Activated B cell treated with CpG ODN at 0.5 μM for 24 hours (primary cell): ENCODE data around the gene TSPO2. TPM values are rescaled to one million over a fixed set of nuclear protein-coding genes. Genes with fewer than 3 reads are reported as not detected.

ENCODE experiments used
- ATAC-seq: fragments of 200-7000 bp; cut with Tn5 transposase; one replicate; pipeline ENCODE4 v1.10.0; 2021; ENCODE audit warnings: low read depth, mild to moderate bottlenecking, moderate library complexity
- CTCF ChIA-PET: fragments of 350-600 bp; sonication (Branson Sonifier 250); formaldehyde crosslinking; loops from one replicate; lab custom pipeline; 2021; ENCODE audit warnings: antibody characterized with exemption; lab: Charles Lee
- POLR2A ChIA-PET: fragments of 350-600 bp; sonication (Branson Sonifier 250); formaldehyde crosslinking; loops from one replicate; lab custom pipeline; 2021; ENCODE audit warnings: antibody characterized with exemption; lab: Charles Lee
- DNase-seq: peaks from one replicate; pipeline ENCODE4 v3.0.0; 2022
- H3K27ac Mint-ChIP-seq: one replicate; pipeline ENCODE4 v1.8.0; 2020; ENCODE audit warnings: mixed read lengths
- H3K27me3 Mint-ChIP-seq: one replicate; pipeline ENCODE4 v1.8.0; 2021; ENCODE audit warnings: mixed read lengths
- H3K36me3 Mint-ChIP-seq: one replicate; pipeline ENCODE4 v1.8.0; 2021; ENCODE audit warnings: low read depth, mixed read lengths
- H3K4me1 Mint-ChIP-seq: one replicate; pipeline ENCODE4 v1.8.0; 2021; ENCODE audit warnings: mixed read lengths
- H3K4me3 Mint-ChIP-seq: one replicate; pipeline ENCODE4 v1.8.0; 2020; ENCODE audit warnings: mild to moderate bottlenecking, mixed read lengths
- H3K9me3 Mint-ChIP-seq: one replicate; pipeline ENCODE4 v1.8.0; 2020; ENCODE audit warnings: mixed read lengths
- intact Hi-C: fragments of 100-400 bp; cut with micrococcal nuclease; formaldehyde crosslinking; loops from one replicate; pipeline ENCODE4 v1.15.1; 2024
- total RNA-seq: library from RNA; stranded (reverse); gene quantifications from 2 replicates; pipeline ENCODE4 v1.2.3, GENCODE V29; 2022
- TF ChIP-seq, protein P1 (sequence below): fragments of 200-600 bp; IDR thresholded peaks from one replicate; pipeline ENCODE4 v1.8.0; 2022; ENCODE audit warnings: antibody characterized with exemption, mild to moderate bottlenecking

TSPO2 gene
- total RNA-seq, 1 donor from 2014 or later, result not detected

DNA sequence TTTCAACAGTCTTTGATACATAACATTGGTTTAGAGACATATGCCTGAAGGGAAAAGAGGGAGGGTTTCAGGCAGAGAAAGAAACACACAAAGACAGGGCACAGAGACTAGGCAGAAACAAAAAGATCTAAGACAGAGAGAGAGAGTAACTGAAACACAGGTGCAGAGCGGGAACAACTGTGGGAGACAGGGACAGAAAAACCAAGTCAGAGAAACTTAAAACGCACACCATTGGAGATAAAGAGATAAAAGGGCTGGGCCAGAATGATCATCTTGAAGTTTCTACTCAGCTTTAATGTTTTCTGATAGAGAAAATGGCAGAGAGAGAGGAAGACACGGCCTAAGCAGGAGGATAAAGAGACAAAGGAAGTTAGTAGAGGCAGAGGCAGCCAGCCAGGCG is 15.0 kb upstream of the TSPO2 start:
- Mint-ChIP-seq H3K9me3 (no peaks in the 10 kb centered on the region), H3K27me3 (no peaks in the 10 kb centered on the region), H3K36me3 (no peaks in the 10 kb centered on the region), H3K27ac (peak overlapping the region; percentile 20), H3K4me3 (peak overlapping the region; percentile 84), H3K4me1 (peaks cover 20% of the 10 kb centered on the region)
- ChIA-PET POLR2A (interaction anchor here (1.4 to 1.5 kb wide), 2 partner anchors 44 to 46 kb away, joined by 8 to 10 read pairs; partner anchors contain the start of genes NFYA and OARD1), CTCF (interaction anchor here (1.0 to 2.1 kb wide), 6 partner anchors 10 to 1665 kb away, joined by 3 to 16 read pairs (median 8); no protein-coding TSS in a partner anchor)
- DNase-seq, result no peak
- intact Hi-C loops, result loop anchor here (1.0 to 5.0 kb wide), 2 partner anchors 21 to 1665 kb away; no protein-coding TSS in a partner anchor
- TF ChIP-seq, protein P1, sequence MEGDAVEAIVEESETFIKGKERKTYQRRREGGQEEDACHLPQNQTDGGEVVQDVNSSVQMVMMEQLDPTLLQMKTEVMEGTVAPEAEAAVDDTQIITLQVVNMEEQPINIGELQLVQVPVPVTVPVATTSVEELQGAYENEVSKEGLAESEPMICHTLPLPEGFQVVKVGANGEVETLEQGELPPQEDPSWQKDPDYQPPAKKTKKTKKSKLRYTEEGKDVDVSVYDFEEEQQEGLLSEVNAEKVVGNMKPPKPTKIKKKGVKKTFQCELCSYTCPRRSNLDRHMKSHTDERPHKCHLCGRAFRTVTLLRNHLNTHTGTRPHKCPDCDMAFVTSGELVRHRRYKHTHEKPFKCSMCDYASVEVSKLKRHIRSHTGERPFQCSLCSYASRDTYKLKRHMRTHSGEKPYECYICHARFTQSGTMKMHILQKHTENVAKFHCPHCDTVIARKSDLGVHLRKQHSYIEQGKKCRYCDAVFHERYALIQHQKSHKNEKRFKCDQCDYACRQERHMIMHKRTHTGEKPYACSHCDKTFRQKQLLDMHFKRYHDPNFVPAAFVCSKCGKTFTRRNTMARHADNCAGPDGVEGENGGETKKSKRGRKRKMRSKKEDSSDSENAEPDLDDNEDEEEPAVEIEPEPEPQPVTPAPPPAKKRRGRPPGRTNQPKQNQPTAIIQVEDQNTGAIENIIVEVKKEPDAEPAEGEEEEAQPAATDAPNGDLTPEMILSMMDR, result no peak
- ATAC-seq, result no peak

DNA sequence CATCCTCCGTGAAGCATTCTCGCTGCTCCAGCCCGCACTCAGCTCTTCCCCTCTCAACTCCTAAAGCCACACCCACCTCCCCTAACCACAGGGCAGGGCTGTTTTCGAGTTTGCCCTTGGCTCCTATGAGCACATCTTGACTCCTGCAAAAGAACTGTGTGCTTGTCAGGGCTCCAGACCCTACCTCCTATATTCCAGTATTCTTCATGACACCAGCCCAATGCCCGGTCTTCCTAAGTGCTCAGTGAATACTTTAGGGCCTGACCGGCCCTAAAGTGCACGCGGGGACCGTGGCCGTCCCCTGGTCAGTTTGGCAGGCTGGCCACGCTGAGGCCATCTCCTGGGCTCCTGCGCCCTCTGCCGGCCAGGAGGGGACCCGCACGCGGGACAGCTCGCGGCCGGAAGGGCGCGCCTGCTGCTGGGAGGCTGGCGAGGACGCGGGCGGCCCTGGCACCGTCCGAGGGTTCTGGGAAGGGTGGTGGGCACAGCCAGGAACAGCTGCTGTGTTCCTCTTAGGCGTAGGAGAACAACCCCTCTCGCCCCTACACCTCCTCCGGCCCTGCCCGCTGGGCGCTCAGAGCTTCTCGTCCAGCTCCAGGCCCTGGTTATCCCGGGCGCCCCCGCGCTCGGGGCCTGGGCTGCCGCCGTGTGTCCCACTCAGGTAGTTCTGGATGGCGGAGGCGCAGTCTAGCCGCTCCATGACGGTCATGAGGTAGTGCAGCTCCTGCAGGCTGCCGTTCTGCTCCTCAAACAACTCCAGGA is 14.3 kb upstream of the TSPO2 start:
- H3K4me3 Mint-ChIP-seq, result peak overlapping the region; percentile 84
- peaks cover 20% of the 10 kb centered on the region for H3K4me1 Mint-ChIP-seq
- H3K27ac Mint-ChIP-seq, result peak overlapping the region; percentile 20
- POLR2A ChIA-PET, result interaction anchor here (0.9 to 1.5 kb wide), 3 partner anchors 43 to 1901 kb away, joined by 3 to 10 read pairs (median 8); partner anchors contain the start of genes CNPY3, NFYA and OARD1
- H3K27me3 Mint-ChIP-seq, result no peaks in the 10 kb centered on the region
- CTCF ChIA-PET, result interaction anchor here (0.8 to 2.4 kb wide), 18 partner anchors 9 to 1666 kb away, joined by 3 to 20 read pairs (median 4); partner anchors contain the start of genes NFYA, OARD1 and UNC5CL
- ATAC-seq (peak; percentile 89), DNase-seq (peak; percentile 80)
- no peaks in the 10 kb centered on the region for H3K9me3 Mint-ChIP-seq
- no peaks in the 10 kb centered on the region for H3K36me3 Mint-ChIP-seq
- intact Hi-C loops, result loop anchor here (1.0 to 5.0 kb wide), 3 partner anchors 22 to 1666 kb away; no protein-coding TSS in a partner anchor
- TF ChIP-seq, protein P1, result peak; percentile 92

DNA sequence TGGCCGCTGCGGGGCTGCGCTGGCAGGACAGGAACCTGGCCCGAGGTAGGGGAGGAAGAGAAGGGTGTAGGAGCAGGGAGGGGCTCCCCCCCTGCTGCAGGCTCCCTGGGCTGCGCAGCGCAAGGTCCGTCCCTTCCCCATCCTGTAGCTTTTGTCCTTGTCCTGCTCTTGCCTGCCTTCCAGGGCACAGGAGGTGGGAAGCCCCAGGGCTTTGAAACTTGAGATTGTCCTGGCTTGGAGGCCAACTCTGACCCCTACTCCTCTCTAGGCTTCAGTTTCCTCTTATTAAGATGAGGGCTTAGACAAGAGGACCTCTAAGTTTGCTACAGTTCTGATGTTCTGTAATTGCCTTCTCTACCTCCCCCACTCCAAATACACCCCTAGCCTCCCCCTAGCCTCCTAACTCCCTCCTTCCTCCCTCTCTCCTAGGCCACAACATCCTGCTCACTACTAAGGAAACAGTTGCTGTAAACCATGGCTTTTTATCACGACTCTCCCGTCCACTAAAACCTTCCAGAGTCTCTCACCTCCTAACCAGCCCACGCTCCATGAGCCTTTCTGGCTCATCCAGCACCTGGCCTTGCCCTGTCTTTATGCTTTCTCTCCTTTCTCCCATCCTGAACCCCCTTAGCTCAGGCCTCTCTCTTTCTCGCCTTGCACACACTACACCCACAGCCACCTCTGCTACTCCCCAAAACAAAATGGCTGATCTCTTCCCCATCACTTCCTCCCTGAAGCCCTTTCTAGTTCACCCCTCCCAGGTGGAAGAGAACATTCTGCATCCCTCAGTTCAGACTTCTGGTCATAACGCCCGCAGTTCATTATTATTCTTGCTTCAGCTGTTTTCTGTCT is 13.5 kb upstream of the TSPO2 start:
- Mint-ChIP-seq H3K36me3 (no peaks in the 10 kb centered on the region), H3K9me3 (no peaks in the 10 kb centered on the region), H3K27ac (no peak overlapping the region), H3K4me3 (peak overlapping the region; percentile 84), H3K27me3 (no peaks in the 10 kb centered on the region), H3K4me1 (peaks cover 20% of the 10 kb centered on the region)
- CTCF ChIA-PET, result interaction anchor here (0.6 to 2.4 kb wide), 18 partner anchors 8 to 287 kb away, joined by 3 to 20 read pairs (median 4); partner anchors contain the start of genes NFYA, OARD1 and UNC5CL
- DNase-seq (no peak), ATAC-seq (peak; percentile 40)
- POLR2A ChIA-PET, result interaction anchor here (0.9 to 1.5 kb wide), 4 partner anchors 43 to 1900 kb away, joined by 3 to 10 read pairs (median 6); partner anchors contain the start of genes CNPY3, NFYA and OARD1
- TF ChIP-seq, protein P1, result no peak
- intact Hi-C loops, result loop anchor here (1.0 to 5.0 kb wide), 2 partner anchors 38 to 1666 kb away; no protein-coding TSS in a partner anchor

DNA sequence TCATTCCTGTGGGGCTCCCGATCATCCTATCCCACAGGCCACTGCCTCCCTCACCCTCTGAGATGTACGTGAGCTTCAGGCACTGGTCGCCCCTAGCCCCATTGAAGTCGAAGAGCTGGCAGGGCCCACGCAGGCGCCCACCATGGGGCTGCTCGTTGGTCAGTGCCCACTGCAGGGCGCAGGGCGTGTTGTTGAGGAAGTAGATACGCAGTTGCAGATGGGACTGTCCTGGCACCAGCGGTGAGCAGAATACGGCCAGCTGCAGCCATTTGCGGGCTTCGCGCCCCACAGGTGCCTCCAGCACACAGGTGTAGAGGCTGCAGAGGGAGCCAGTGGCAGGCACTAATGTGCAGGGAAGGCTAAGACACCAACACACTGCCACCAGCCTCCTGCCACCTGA is 9.4 kb upstream of the TSPO2 start:
- H3K4me3 Mint-ChIP-seq, result no peak overlapping the region
- POLR2A ChIA-PET, result no interaction called here
- intact Hi-C loops, result no loop called here
- CTCF ChIA-PET, result no interaction called here
- no peaks in the 10 kb centered on the region for H3K9me3 Mint-ChIP-seq
- H3K27me3 Mint-ChIP-seq, result no peaks in the 10 kb centered on the region
- DNase-seq, result no peak
- ATAC-seq, result no peak
- no peak overlapping the region for H3K27ac Mint-ChIP-seq
- H3K36me3 Mint-ChIP-seq, result no peaks in the 10 kb centered on the region
- TF ChIP-seq, protein P1, result no peak
- H3K4me1 Mint-ChIP-seq, result peaks cover 11% of the 10 kb centered on the region
